NCI-H146 (cell line): ENCODE results near the gene ADPGK.
"Not testable (repeated sequence)": the region's sequence is repeated elsewhere in the genome, so short reads cannot be mapped to it uniquely, and the experiment has no call there.

ENCODE experiments used
- DNase-seq: peaks from one replicate; lab custom pipeline; 2025; lab: John Stamatoyannopoulos, UW

Gene ADPGK

GRCh38 chr15:72751751-72752455 lies 31.7 kb downstream of the ADPGK start:
- no peak for DNase-seq

GRCh38 chr15:72749700-72750099 lies 33.9 kb downstream of the ADPGK start:
- DNase-seq = no peak

- no peak for DNase-seq
Measured at GRCh38 chr15:72740219-72740618, 43.3 kb downstream of the ADPGK start.

- DNase-seq = no peak
Measured at GRCh38 chr15:72737723-72738122, 45.8 kb downstream of the ADPGK start.

- DNase-seq = no peak
Measured at GRCh38 chr15:72737061-72737460, 46.5 kb downstream of the ADPGK start.

GRCh38 chr15:72735111-72735510 lies 48.4 kb downstream of the ADPGK start:
- peak; percentile 1 for DNase-seq

- DNase-seq = peak; percentile 31
Measured at GRCh38 chr15:72733941-72734738, 49.4 kb downstream of the ADPGK start.

GRCh38 chr15:72732516-72732915 lies 51.0 kb downstream of the ADPGK start:
- DNase-seq = no peak

- no peak for DNase-seq
Measured at GRCh38 chr15:72732086-72732485, 51.5 kb downstream of the ADPGK start.

GRCh38 chr15:72728821-72729220 lies 54.7 kb downstream of the ADPGK start:
- DNase-seq = no peak

GRCh38 chr15:72728249-72728648 lies 55.3 kb downstream of the ADPGK start:
- DNase-seq = not testable (repeated sequence)

GRCh38 chr15:72727154-72727553 lies 56.4 kb downstream of the ADPGK start:
- no peak for DNase-seq

GRCh38 chr15:72725851-72726250 lies 57.7 kb downstream of the ADPGK start:
- DNase-seq = not testable (repeated sequence)

GRCh38 chr15:72725446-72725845 lies 58.1 kb downstream of the ADPGK start:
- no peak for DNase-seq

- DNase-seq = no peak
Measured at GRCh38 chr15:72724028-72724427, 59.5 kb downstream of the ADPGK start.

- peak; percentile 36 for DNase-seq
Measured at GRCh38 chr15:72722071-72722696, 61.4 kb downstream of the ADPGK start.

- not testable (repeated sequence) for DNase-seq
Measured at GRCh38 chr15:72708551-72709303, 74.8 kb downstream of the ADPGK start.

- no peak for DNase-seq
Measured at GRCh38 chr15:72706266-72706665, 77.3 kb downstream of the ADPGK start.
